Fibroblast of gingiva (primary cell): ENCODE measurements around the gene ADAMTSL2.

Experiments used
- DNase-seq: peaks from one replicate; pipeline ENCODE4 v3.0.0-alpha.2; 2011; ENCODE audit warnings: low read depth

ADAMTSL2 gene

DNA sequence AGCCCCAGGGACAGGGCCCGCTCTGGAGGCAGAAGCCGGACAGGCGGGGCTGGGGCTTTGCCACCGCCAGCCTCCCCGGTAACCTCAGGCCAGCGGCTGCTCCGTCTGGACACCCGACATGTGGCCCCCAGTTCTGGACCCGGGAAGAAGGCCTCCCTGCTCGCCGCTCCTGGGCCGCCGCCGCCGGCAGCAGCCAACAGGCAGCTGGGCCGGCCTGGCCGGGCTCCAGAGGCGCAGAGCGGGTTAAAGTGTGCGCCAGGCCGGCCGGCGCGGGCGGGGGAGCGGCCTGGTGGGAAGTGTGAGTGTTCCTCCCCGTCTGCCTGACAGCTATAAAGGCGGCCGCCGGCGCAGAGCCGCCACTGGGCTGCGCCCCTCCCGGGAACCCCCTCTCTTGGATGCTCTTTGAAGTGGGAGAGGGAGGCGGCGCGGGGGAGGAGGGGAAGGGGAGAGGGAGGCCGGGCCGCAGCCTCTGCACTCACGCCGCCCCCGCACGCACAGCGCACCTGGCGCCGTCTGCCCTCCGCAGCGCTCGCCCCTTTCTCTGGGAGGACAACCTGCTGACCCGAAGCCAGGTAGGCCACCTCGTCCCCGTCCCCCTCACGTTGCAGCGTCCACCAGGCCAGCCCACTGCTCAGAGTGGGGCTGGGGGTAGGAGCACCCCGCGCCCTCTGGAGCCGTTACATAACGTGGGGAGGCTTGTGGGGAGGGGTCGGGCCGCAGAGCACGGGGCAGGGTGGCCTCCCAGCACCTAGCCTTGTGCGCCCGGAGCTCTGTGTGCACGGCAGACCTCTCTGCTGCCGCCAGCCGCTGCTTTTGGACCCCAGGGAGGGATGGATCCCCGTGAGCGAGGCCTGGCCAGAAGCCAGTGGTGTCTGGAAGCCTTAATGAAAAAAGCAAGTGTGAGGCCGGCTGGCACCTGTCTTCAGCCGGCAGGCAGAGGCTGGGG lies at the start of gene ADAMTSL2:
ADAMTSL2 (plus strand) TSS at position 359 of the 946 bp plus-strand sequence. CDS start 2,009 bp downstream, outside the sequence.
- DNase-seq = peak; percentile 7

DNA sequence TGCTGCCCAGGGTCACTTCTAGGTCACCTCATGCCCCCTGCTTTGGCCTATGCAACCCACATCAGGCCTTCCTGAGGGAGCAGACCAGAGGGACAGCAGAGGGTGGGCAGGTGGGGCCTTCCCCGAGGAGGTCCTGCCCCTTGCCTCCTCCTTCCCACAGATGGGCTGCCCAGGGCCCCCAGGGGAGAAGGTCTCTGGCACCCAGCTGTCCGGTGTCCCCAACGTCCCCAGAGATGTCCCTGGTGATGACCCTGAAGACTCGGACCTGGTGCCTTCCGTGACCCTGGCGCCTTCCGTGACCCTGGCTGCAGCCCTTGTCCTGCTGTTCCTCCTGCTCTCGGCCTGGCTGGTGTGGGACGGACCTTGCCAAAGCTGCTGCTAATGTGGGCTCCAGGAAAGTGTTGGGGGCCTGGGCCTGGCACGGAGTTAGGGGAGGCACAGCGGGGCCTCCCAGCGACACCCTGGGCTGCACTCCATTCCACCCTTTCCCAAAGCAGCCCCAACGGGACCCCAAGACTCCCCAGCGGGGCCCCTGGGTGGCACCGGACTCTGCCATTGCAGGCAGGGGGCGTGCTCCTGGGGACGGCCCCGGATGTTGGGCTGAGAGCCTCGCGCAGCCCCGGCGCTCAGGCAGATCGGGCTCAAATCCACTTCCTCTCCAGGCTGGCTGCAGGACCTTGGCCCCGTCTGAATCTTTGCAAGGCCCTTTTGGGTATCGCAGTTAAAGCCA lies 48.8 kb upstream of the ADAMTSL2 start:
- DNase-seq = no peak

DNA sequence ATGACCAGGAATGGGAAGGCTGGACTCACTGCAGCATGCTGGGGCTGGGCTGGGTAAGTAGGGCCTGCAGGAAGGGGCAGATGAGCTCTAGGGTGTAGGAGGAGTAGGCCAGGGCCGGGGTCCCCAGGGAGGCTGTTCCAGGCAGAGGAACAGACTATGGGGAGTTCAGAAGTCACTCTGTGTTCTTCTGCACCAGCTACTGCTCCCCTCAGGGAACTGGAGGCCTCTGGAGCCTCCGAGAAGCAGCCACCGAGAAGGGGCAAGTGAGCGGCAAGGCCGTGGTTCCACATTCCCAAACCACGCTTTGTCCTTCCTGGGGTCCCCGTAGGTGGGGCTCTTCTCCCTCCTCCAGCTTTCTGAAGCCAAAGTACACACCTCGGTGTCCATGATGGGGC lies 47.2 kb upstream of the ADAMTSL2 start:
- DNase-seq = no peak

DNA sequence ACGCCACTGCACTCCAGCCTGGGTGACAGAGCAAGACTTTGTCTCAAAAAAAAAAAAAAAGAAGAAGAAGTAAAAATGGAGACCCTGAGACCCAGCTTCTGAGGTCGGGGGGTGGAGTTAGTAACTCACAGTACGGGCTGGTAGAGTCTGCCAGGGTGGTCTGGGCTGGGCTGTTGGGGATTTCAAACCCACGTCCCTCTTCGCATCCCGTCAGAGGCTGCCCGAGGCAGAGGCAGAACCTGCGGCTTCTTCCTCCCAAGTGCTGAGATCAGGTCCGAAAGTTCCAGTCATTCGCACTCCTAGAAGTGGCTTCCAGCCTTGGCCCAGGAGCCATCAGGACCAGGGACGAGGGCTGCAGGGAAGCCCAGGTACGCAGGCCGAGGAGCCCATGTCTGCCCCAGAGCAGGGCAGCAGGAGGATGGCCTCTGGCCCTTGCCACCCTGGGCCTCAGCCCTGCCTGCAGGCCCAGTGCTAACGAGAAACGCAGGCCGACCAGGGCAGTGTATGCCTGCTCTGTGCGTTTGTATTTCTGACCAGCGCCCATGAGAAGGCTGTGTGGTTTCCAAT lies 45.7 kb upstream of the ADAMTSL2 start:
- DNase-seq = no peak

DNA sequence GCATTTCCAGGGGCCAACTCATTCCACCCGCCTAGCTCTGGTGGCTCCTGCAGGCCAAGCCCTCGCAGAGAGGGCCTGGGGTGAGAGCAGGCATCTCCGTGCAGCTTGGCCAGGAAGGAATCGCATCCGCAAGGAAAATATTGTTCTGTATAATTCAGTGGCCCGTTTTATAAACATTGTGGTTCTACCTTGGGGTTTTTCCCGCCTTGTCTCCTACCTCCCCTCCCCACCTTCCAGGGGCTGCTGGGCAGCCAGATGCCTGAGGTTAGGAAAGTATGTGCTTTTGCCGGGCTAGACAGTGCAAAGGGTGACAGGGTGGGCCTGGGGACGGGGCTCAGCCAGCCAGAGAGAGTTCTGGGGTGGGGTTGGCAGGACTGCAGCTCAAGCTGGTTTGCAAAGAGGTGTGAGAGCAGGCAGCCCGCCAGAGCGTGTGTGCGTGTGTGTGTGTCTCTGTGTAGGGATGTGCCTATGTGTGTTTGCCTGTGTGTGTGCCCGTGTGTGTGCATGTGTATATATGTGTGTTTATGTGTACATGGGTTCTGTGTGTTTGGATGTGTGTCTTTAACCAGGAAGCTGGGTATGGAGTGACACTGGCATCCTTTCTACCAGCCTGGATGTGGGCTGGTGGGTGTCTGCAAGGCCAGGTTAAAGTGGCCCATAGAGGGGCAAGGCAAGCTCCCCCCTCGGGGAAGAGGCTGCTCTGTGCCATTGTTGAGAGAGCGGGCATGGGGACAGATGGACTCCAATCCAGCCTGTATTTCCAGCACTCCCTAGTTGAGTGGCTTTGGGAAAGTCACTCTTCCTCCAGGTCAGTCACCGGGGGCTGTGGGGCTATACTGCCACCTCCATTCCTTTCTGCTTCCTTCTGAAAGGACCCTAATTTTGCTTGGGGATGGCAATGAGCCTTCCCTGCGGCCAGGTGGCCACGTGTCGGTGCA lies 45.0 kb upstream of the ADAMTSL2 start:
- no peak for DNase-seq

DNA sequence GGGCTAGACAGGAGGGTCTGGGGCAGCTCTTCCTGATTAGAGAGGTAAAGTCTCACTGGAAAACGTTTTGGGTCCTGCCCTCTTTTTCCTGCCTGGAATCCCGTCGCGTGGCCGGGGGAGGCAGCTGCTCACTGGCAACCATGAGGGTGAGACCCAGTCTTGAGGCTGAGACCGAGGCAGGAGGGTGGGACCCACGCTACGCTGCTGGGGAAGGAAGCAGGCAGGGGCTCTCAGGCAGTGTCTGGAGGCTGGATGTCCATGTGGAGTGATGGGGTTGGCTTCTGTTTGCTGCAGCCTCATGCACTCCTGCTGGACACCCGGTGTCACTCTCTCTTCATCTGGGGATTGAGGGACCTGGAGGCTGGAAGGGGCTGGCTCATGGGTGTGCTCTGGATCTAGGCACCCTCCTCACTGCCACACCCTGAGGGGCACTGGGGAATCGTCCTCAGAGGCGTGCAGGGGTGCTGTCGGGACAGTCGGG lies 44.3 kb upstream of the ADAMTSL2 start:
- DNase-seq = no peak

DNA sequence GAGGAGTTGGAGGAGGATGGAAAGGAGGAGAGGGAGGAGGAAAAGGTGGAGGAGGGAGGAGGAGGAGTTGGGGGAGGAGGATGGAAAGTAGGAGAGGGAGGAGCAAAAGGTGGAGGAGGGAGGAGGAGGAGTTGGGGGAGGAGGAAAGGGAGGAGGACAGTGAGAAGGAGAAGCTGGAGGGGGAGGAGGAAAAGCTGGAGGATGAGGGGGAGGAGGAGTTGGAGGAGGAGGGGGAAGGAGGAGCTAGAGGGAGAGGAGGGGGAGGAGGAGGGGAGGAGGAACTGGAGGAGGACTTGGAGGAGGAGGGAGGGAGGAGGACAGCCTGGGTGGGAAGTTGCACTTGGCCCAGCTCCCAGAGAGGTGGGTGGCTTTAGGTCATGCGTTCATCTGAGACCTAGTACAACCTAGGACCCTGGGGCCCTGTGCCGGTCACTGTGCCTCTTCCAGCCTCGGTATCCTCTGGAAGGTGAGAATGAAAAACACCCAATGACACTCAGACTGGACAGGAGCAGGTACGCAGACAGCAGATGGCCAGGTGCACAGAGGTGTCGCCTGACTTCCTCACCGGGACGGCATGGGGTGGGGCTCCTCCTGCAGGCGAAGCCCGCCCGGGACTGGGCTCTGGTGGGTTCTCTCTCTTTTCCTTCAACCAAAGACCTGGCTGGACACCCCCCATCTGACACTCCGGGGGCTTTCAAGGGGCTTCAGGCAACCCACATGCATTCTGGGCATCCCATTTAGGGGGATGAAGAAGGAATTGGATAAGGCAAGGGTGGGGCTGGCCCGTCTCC lies 43.4 kb upstream of the ADAMTSL2 start:
- DNase-seq = no peak

DNA sequence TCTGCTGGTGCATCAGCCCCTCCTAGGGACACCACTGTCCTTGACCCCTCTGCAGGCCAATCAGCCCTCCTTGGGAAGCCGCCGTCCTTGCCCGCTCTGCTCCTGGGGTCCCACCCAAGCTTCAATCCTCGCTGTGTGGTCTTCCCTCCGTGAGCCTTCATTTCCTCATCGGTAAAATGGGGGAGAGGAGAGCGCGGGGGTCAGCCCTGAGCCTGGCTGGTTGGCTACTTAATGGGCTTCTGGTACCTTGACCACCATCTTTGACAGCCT lies 42.9 kb upstream of the ADAMTSL2 start:
- DNase-seq = no peak

DNA sequence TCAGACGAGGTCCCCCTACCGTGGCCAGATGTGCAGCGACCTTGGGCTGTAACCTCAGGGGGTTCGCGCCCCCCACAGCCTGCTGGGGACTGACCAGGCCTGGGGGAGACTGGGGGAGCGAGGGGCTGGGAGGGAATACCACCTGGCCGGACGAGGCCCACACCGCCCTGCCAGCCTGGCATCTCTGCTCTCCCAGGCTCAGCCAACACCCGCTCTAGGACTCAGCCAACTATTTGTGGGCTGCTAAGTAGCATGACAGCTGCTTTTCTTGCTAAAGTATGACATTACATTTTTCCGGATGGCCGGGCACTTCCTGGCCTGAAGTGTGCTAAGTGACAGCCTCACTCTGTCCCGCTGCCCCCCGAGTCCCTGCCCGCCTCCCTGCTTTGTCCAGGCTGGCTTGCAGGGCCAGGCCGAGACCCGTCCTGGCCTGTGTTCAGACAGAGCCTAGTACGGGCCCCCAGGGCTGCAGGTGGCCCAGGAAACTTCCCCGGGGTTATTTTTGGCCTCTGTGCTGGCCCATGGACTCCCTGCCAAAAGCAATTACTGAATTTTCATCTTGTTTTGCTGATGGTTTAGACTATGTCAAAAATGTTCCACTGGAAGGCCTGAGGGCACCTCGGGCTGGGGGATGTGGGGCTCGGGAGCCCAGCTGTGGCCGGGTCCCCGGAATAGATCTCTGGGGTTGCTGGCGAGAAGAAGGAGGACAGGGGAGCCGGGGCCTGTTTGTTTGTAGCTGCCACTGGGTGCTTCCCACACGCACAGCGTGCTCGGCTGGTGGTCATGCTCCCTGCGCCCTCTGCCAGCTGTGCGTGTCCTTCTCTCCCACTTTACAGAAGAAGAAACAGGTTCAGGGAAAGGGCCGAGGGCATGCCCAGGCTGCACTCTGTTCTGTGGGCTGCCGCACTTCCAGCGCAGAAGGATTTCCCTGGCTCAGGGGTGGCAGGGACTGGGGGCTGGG lies 42.2 kb upstream of the ADAMTSL2 start:
- DNase-seq = peak; percentile 31

DNA sequence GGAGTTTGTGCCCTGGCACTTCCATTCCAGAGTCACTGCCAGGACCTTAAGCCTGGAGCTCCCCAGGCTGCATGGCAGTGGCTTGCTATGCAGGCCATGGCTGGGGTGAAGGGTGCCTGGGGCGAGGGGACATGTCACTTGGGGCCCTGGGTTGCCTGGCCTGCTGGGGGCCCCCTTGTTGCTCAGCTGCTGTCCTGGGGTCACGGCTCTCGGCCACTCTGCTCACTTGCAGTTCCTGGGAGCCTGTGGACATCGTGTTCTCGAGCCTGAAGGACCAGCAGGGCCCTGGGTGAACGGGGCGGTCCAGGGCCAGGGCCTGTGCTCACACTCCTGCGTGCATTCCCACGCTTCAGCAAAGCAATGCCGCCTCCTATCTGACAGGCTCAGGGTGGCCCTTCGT lies 41.1 kb upstream of the ADAMTSL2 start:
- DNase-seq = no peak

DNA sequence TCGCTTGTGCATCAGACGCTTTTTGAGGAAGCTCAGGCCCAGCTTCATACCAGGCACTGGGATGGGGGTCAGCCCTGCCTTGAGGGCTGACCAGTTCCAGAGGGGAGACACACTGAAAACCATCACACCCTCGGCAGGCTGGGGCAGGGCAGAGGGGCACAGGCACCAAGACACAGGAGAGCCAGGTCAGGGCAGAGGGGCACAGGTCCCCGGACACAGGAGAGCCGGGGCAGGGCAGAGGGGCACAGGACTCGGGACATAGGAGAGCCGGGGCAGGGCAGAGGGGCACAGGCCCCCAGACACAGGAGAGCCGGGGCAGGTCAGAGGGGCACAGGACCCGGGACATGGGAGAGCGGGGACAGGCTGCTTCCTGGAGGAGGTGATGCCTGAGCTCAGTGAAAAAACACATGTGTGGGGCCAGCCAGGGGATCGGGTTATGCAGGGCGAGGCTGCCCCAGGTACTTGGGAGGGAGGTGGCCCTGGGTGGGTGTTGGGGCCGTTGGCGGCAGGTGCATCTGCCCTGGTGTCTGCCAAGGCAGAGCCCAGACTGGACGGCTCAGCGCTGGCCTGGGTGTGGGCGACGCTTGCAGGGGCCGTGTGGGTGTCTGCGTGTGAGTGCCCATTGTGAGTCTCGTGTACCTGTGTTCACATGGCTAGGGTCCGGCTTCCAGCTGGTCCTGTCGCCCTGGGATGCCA lies 40.5 kb upstream of the ADAMTSL2 start:
- no peak for DNase-seq

DNA sequence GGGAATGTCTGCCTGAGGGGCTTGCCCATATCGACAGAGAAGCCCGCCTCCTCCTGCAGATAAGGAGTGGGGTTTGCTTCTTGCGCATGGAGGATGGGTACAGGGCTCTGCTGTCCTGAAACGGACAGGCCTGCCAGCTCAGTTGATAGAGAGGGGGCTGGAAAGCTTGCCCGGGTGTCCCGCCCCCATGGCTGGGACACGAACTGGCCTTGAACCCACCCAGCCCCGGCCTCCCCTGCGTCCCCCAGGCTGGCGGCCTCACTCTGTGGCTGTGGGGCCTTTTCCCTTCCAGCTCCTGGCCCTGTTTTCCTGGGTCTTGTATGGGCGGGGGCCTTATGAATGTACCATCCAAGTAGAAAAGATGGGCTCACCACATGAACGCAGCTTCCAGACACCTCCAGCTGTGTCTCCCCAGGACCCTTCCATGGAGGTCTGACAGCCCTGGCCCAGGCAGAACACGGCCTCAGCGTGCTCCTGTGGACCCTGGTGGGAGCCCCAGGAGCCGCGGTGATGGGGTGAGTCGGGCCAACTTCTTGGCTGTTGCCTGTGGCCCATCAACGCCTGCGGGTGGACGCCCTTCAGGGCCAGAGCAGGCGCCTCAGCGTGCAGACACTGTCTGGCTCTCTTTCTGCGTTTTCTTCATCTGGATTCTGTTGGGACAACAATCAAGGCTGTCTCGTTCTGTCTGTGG lies 39.7 kb upstream of the ADAMTSL2 start:
- DNase-seq = no peak

DNA sequence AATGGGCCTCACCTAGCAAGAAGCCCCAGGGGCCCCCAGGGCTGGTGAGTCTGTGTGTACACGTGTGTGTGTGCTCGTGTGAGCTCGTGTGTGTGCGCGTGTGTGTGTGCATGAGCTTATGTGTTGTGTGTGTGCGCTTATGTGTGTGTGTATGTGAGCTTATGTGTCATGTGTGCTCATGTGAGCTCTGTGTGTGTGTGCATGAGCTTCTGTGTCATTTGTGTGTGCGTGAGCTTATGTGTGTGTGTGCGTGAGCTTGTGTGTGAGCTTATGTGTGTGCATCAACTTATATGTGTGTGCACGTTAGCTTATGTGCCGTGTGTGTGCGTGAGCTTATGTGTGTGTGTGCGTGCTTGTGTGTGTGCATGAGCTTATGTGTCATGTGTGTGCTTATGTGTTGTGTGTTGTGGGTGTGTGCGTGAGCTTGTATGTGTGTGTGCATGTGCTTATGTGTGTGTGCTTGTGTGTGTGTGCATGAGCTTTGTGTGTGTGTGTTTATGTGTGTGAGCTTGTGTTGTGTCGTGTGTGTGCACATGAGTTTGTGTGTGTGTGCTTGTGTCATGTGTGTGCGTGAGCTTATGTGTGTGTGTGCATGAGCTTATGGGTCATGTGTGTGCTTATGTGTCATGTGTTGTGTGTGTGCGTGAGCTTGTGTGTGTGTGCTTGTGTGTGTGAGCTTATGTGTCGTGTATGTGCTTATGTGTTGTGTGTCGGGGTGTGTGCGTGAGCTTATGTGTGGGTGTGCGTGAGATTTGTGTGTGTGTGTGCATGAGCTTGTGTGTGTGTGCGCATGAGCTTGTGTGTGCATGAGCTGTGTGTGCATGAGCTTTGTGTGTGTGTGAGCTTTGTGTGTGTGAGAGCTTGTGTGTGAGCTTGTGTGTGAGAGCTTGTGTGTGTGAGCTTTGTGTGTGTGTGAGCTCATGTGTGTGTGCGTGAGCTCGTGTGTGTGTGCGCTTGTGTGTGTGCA lies 38.9 kb upstream of the ADAMTSL2 start:
- DNase-seq = no peak

DNA sequence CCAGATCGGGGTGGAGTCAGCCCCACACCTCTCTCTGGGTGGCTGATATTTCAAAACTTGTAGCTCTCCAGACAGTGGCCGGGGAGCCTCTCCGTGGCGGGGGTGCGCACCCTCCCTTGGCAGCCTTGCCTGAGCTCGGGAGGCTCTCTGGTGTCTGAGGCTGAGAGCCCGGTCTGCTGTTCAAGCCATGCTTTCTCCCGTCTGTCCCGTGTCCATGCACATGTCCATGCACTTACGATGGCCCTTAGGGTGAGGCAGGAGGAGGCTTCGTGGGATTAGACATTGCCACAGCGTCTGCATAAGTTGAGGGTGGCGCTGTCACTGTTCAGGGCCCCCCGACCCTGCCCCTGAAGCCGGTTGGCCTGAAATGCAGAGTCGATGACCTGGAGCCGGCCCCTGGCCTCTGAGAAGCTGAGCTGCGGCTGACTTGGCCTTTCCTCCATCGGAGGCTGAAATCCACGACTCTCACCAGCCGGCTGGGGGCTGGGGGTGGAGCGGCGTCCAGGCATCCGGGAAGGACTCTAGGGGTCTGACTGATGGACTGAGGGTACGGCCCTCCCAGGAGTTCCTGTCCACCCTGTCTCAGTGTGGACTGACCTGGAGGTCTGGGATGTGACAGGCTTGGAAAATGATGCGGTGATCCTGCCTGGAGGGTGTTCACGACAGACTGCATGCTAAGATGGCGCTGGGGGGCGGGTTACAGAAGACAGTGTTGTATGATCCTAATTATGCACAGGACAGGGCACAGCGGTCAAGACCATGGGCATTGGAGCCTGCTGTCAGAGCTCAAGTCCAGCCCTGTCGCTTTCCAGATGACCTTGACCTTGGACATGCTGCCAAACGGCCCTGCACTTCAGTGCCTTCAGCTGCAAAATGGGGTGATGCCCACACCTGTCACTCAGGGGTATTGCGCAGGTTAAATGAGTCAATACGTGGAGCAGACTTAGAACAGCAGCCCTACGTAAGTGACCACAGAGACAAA lies 37.4 kb upstream of the ADAMTSL2 start:
- no peak for DNase-seq

DNA sequence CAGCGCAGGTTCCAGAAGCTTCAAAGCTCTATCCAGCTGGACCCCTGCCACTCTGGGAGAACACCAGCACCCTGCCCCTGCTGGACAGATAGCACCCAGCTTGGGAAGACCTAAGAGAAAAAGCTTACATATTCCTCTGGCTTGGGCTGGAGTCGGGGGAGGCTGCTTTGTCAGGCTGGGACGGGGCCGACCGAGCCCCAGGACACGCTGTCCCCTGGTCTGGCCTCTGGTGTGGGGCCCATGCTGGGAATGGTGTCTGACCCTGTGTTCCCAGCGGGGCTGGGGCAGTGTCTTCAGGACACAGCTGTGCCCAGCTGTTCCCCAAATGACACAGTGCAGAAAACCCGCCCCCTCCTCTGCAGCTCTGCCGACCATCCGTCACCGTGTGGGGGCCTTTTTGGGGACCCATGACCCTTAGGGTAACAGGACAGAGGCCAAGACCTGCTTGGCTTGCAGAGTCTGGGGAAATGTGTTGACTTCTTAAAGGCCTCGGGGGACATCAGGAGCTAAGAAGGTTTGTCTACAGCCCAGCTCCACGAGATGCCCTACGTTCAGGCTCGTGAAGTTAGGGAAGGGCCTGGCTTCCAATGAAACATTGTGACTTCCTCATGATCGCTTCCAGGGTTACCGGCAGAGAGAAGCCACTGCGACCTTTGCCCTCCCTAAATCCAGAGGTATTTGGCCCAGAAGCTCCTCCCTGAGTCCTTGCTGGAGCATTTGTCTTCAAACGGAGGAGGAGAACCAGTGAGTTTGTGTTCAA lies 35.2 kb upstream of the ADAMTSL2 start:
- no peak for DNase-seq
